Esophagus (tissue), 2 donors: ENCODE measurements around the gene SKIDA1. TPM values are rescaled to one million over a fixed set of nuclear protein-coding genes. Genes with fewer than 3 reads are reported as not detected.

Experiments
- H3K27ac ChIP-seq, 2 donors: one replicate each; pipeline ENCODE4 v1.5.1; 2013; ENCODE audit warnings: low read depth in 2 of 2, mild to moderate bottlenecking in 2 of 2, inconsistent platforms in 1 of 2, low read length in 1 of 2, moderate library complexity in 1 of 2
- H3K27me3 ChIP-seq, 2 donors: one replicate each; pipeline ENCODE4 v1.6.1; 2013; ENCODE audit warnings: low read length in 2 of 2, control low read depth in 1 of 2, mild to moderate bottlenecking in 1 of 2; ENCODE audit not compliant: insufficient read depth in 2 of 2, control insufficient read depth in 1 of 2
- H3K36me3 ChIP-seq, 2 donors: one replicate each; pipeline ENCODE4 v1.6.1; 2013; ENCODE audit warnings: low read length in 1 of 2; ENCODE audit not compliant: control insufficient read depth in 2 of 2, insufficient read depth in 2 of 2
- H3K4me1 ChIP-seq, 2 donors: one replicate each; pipeline ENCODE4 v1.6.1; 2013; ENCODE audit warnings: low read length in 1 of 2; ENCODE audit not compliant: control insufficient read depth in 2 of 2, insufficient read depth in 2 of 2
- H3K4me3 ChIP-seq, 2 donors: one replicate each; pipeline ENCODE4 v1.5.1; 2013; ENCODE audit warnings: low read length in 2 of 2, mild to moderate bottlenecking in 2 of 2, low read depth in 1 of 2, moderate library complexity in 1 of 2
- H3K9me3 ChIP-seq, 2 donors: one replicate each; pipeline ENCODE4 v1.6.1; 2013; ENCODE audit warnings: mild to moderate bottlenecking in 2 of 2, low read depth in 1 of 2, low read length in 1 of 2, moderate library complexity in 1 of 2; ENCODE audit not compliant: control insufficient read depth in 2 of 2, insufficient read depth in 1 of 2
- WGBS, 2 donors: extraction: QIAGEN DNeasy Blood & Tissue Kit; methylation state at CpG; one replicate each; pipeline ENCODE4 v1.1.7; 2013; 5-methylcytosine and 5-hydroxymethylcytosine counted together
- polyA plus RNA-seq, 2 donors: library from polyadenylated mRNA; stranded (reverse); fragments of 200-250 nt; gene quantifications; one replicate each; pipeline ENCODE4 v1.2.3, GENCODE V29; 2013
- donor health status: healthy with polysubstance abuse.
- donor health status: Bipolar disorder and iron deficiency.

Gene SKIDA1
- polyA plus RNA-seq, 2 donors: 0.19 to 0.22 TPM

DNA sequence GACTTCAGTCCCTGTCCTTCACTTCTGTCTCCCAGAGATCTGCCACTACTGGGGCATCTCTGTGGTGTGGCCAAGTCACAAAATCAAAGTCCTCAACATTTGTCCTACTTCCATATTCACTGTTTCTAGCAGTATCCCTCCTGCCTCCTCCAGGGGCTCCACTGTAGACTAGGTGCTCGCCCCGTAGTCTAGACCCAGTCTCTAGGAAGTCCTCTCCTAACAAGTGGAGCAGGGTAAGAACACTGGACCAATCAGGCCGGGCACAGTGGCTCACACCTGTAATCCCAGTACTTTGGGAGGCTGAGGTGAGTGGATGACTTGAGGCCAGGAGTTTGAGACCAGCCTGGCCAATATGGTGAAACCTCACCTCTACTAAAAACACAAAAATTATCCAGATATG is 57.4 kb downstream of the SKIDA1 start:
- Histone ChIP-seq H3K27ac (no peak overlapping the region), H3K9me3 (no peaks in the 10 kb centered on the region), H3K4me1 (no peaks in the 10 kb centered on the region), H3K36me3 (no peaks in the 10 kb centered on the region), H3K4me3 (no peak overlapping the region), H3K27me3 (no peaks in the 10 kb centered on the region)
- WGBS, 2 donors: 95% methylated on average over 3 of the region's 3 CpGs

DNA sequence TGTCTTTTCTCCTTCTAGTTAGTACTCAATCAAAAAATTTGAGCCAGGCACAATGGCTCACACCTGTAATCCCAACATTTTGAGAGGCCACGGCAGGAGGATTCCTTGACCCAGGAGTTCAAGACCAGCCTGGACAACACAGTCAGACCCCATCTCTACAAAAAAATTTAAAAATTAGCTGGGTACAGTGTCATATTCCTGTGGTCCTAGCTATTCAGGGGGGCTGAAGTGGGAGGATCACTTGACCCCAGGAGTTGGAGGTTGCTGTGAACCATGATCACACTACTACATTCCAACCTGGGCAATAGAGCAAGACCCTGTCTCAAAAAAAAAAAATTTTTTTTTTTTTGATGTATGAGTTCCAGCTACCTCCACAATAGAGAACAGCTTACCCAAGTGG is 57.8 kb downstream of the SKIDA1 start:
- no peaks in the 10 kb centered on the region for H3K36me3 ChIP-seq
- WGBS, 2 donors: 98 to 100% methylated on average over 1 of the region's 1 CpG
- no peaks in the 10 kb centered on the region for H3K27me3 ChIP-seq
- no peak overlapping the region for H3K27ac ChIP-seq
- no peaks in the 10 kb centered on the region for H3K4me1 ChIP-seq
- H3K4me3 ChIP-seq: no peak overlapping the region
- no peaks in the 10 kb centered on the region for H3K9me3 ChIP-seq

DNA sequence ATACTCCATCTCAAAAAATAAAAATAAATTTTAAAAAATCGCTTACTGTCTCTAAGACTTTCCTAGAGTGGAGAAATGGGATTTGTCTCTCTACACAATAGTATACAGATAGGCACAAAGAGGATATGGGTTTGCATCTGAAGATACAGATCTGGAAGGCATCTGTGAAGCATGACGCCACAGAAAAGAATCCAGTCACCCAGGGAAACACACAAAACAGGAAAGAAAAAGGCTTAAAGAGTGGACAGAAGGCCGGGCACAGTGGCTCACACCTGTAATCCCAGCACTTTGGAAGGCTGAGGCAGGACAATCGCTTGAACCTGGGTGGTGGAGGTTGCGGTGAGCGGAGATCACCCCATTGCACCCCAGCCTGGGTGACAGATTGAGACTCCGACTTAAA is 61.3 kb downstream of the SKIDA1 start:
- Histone ChIP-seq H3K27ac (no peak overlapping the region), H3K9me3 (peaks cover 0 to 2% of the 10 kb centered on the region in 2 donors), H3K4me3 (no peak overlapping the region), H3K4me1 (no peaks in the 10 kb centered on the region), H3K27me3 (no peaks in the 10 kb centered on the region), H3K36me3 (no peaks in the 10 kb centered on the region)
- 87 to 94% methylated on average over 7 of the region's 7 CpGs for WGBS, 2 donors

Other genes starting within 250 kb of the SKIDA1 start
- 10 to 100 TPM; 14.2 to 17.7 TPM for gene MLLT10, start 8.6 kb upstream of the SKIDA1 start, polyA plus RNA-seq